Ovary (tissue), 3 donors: ENCODE data around the gene PLCE1.

Source experiments
- EP300 ChIP-seq: sonication (generic); formaldehyde crosslinking; IDR thresholded peaks from one replicate; pipeline ENCODE4 v1.6.1; 2017; ENCODE audit warnings: antibody characterized with exemption
- POLR2A ChIP-seq: fragments of 450-650 bp; IDR thresholded peaks from one replicate; pipeline ENCODE4 v1.6.1; 2017; ENCODE audit warnings: antibody characterized with exemption, mild to moderate bottlenecking, moderate library complexity
- TF ChIP-seq, protein P1 (sequence below), 3 donors: fragments of 450-650 bp in 2 of 3; fragments of 200-600 bp in 1 of 3; IDR thresholded peaks; one replicate each; pipeline versions ENCODE4 v1.5.1 to v1.8.0; 2016 to 2022; ENCODE audit warnings: antibody characterized with exemption in 3 of 3, mild to moderate bottlenecking in 1 of 3
- donor health status: DM: no; HTN: no; CAD: no.

- TF ChIP-seq EP300 (no peak), POLR2A (no peak)
- TF ChIP-seq, protein P1, sequence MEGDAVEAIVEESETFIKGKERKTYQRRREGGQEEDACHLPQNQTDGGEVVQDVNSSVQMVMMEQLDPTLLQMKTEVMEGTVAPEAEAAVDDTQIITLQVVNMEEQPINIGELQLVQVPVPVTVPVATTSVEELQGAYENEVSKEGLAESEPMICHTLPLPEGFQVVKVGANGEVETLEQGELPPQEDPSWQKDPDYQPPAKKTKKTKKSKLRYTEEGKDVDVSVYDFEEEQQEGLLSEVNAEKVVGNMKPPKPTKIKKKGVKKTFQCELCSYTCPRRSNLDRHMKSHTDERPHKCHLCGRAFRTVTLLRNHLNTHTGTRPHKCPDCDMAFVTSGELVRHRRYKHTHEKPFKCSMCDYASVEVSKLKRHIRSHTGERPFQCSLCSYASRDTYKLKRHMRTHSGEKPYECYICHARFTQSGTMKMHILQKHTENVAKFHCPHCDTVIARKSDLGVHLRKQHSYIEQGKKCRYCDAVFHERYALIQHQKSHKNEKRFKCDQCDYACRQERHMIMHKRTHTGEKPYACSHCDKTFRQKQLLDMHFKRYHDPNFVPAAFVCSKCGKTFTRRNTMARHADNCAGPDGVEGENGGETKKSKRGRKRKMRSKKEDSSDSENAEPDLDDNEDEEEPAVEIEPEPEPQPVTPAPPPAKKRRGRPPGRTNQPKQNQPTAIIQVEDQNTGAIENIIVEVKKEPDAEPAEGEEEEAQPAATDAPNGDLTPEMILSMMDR (IDR thresholded peaks at IDR 0.05), result no peak
Measured at GRCh38 chr10:94002156-94002555, 8.4 kb downstream of the PLCE1 start.
